ENCODE results near the gene NGDN. TPM values are rescaled to one million over a fixed set of nuclear protein-coding genes. Genes with fewer than 3 reads are reported as not detected.

Gene NGDN
- total RNA-seq, 6 donors from 2014 or later = 25.4 to 42.6 (median 35.5) TPM

- H3K9me3 ChIP-seq = no peaks in the 10 kb centered on the region
- no peak overlapping the region for H3K27ac ChIP-seq
- H3K4me1 ChIP-seq = no peaks in the 10 kb centered on the region
- ATAC-seq (ENCODE audit: low FRiP score in 2 of 2) = no peak
- DNase-seq = no peak
- H3K4me3 ChIP-seq = no peak overlapping the region
- no peaks in the 10 kb centered on the region for H3K27me3 ChIP-seq
- H3K36me3 ChIP-seq = peaks cover 4 to 74% (median 17%) of the 10 kb centered on the region in 4 donors
- TF ChIP-seq POLR2AphosphoS5 (IDR thresholded peaks at IDR 0.05) (no peak), POLR2A (IDR thresholded peaks at IDR 0.05) (no peak), EP300 (IDR thresholded peaks at IDR 0.05) (no peak), CTCF (IDR thresholded peaks at IDR 0.05) (no peak)
These were observed 13.3 kb downstream of the NGDN start for GRCh38 chr14:23482823-23483148.

- H3K4me3 ChIP-seq = no peak overlapping the region
- H3K27me3 ChIP-seq = no peaks in the 10 kb centered on the region
- WGBS, 2 donors = 62 to 73% methylated on average over 9 of the region's 9 CpGs
- TF ChIP-seq CTCF (IDR thresholded peaks at IDR 0.05) (peak in 1 of 6 experiments; percentile 12), POLR2AphosphoS5 (IDR thresholded peaks at IDR 0.05) (no peak)
- H3K27ac ChIP-seq = no peak overlapping the region
- no peak for DNase-seq
- no peaks in the 10 kb centered on the region for H3K9me3 ChIP-seq
- peaks cover 0 to 74% (median 15%) of the 10 kb centered on the region in 4 donors for H3K36me3 ChIP-seq
- peak in 1 of 2 donors; percentile 58 for ATAC-seq (ENCODE audit: low FRiP score in 2 of 2)
- H3K4me1 ChIP-seq = no peaks in the 10 kb centered on the region
These were observed 13.8 kb downstream of the NGDN start for GRCh38 chr14:23483236-23483854.

GRCh38 chr14:23485326-23485725 is 15.8 kb downstream of the NGDN start:
- WGBS, 2 donors = 89 to 92% methylated on average over 4 of the region's 4 CpGs
- no peaks in the 10 kb centered on the region for H3K27me3 ChIP-seq
- no peak for TF ChIP-seq POLR2A (IDR thresholded peaks at IDR 0.05)
- no peak for TF ChIP-seq EP300 (IDR thresholded peaks at IDR 0.05)
- DNase-seq (no peak), ATAC-seq (ENCODE audit: low FRiP score in 2 of 2) (no peak)
- no peak overlapping the region for H3K27ac ChIP-seq
- no peaks in the 10 kb centered on the region for H3K4me1 ChIP-seq
- H3K9me3 ChIP-seq = no peaks in the 10 kb centered on the region
- no peak overlapping the region for H3K4me3 ChIP-seq
- H3K36me3 ChIP-seq = peaks cover 0 to 68% (median 17%) of the 10 kb centered on the region in 4 donors

GRCh38 chr14:23486036-23486435 is 16.5 kb downstream of the NGDN start:
- H3K4me1 ChIP-seq = no peaks in the 10 kb centered on the region
- 60 to 66% methylated on average over 2 of the region's 2 CpGs for WGBS, 2 donors
- H3K9me3 ChIP-seq = no peaks in the 10 kb centered on the region
- no peak overlapping the region for H3K27ac ChIP-seq
- no peak for DNase-seq
- TF ChIP-seq CTCF (IDR thresholded peaks at IDR 0.05) = no peak
- TF ChIP-seq POLR2A (IDR thresholded peaks at IDR 0.05) = no peak
- TF ChIP-seq POLR2AphosphoS5 (IDR thresholded peaks at IDR 0.05) = no peak
- TF ChIP-seq EP300 (IDR thresholded peaks at IDR 0.05) = no peak
- no peaks in the 10 kb centered on the region for H3K27me3 ChIP-seq
- ATAC-seq (ENCODE audit: low FRiP score in 2 of 2) = no peak
- peaks cover 0 to 63% (median 15%) of the 10 kb centered on the region in 4 donors for H3K36me3 ChIP-seq
- no peak overlapping the region for H3K4me3 ChIP-seq

- WGBS, 2 donors = 95 to 97% methylated on average over 7 of the region's 7 CpGs
- TF ChIP-seq POLR2AphosphoS5 (IDR thresholded peaks at IDR 0.05) (no peak), POLR2A (IDR thresholded peaks at IDR 0.05) (no peak), EP300 (IDR thresholded peaks at IDR 0.05) (no peak), CTCF (IDR thresholded peaks at IDR 0.05) (no peak)
- no peaks in the 10 kb centered on the region for H3K4me1 ChIP-seq
- H3K27ac ChIP-seq = no peak overlapping the region
- DNase-seq (no peak), ATAC-seq (ENCODE audit: low FRiP score in 2 of 2) (no peak)
- H3K9me3 ChIP-seq = no peaks in the 10 kb centered on the region
- H3K4me3 ChIP-seq = no peak overlapping the region
- no peaks in the 10 kb centered on the region for H3K27me3 ChIP-seq
- H3K36me3 ChIP-seq = peaks cover 0 to 52% (median 12%) of the 10 kb centered on the region in 4 donors
These were observed 17.7 kb downstream of the NGDN start for GRCh38 chr14:23487216-23487615.
